Trophoblast cell (in vitro differentiated cells and primary cell): ENCODE results near the gene RBP3.

Experiments used
- DNase-seq, 2 donors: peaks; one replicate each; pipeline ENCODE4 v3.0.0-alpha.2; 2016
- H2AFZ ChIP-seq: 2 replicates; pipeline ENCODE4 v1.6.1; 2013; ENCODE audit warnings: low read length, moderate library complexity, mild to moderate bottlenecking; ENCODE audit not compliant: insufficient read depth, poor library complexity
- H2AK5ac ChIP-seq: 2 replicates; pipeline ENCODE4 v1.6.1; 2013; ENCODE audit warnings: mild to moderate bottlenecking, low read length
- H2BK120ac ChIP-seq: 2 replicates; pipeline ENCODE4 v1.6.1; 2013; ENCODE audit warnings: low read length, mild to moderate bottlenecking, moderate library complexity; ENCODE audit not compliant: insufficient read depth, poor library complexity
- H2BK12ac ChIP-seq: 2 replicates; pipeline ENCODE4 v1.6.1; 2013; ENCODE audit warnings: mild to moderate bottlenecking, low read length, moderate library complexity
- H2BK5ac ChIP-seq: 2 replicates; pipeline ENCODE4 v1.6.1; 2013; ENCODE audit warnings: low read length, low read depth, moderate library complexity, mild to moderate bottlenecking; ENCODE audit not compliant: poor library complexity
- H3K14ac ChIP-seq: 2 replicates; pipeline ENCODE4 v1.6.1; 2013; ENCODE audit warnings: mild to moderate bottlenecking, low read length
- H3K18ac ChIP-seq: 2 replicates; pipeline ENCODE4 v1.6.1; 2013; ENCODE audit warnings: mild to moderate bottlenecking, low read length
- H3K23ac ChIP-seq: 2 replicates; pipeline ENCODE4 v1.6.1; 2013; ENCODE audit warnings: low read length
- H3K27ac ChIP-seq: 2 replicates; pipeline ENCODE4 v1.5.1; 2013; ENCODE audit warnings: low read depth, mild to moderate bottlenecking, inconsistent platforms, low read length, moderate library complexity
- H3K27me3 ChIP-seq: 2 replicates; pipeline ENCODE4 v1.6.1; 2013; ENCODE audit warnings: inconsistent platforms, mild to moderate bottlenecking, low read length, moderate library complexity; ENCODE audit not compliant: insufficient read depth
- H3K36me3 ChIP-seq, 2 experiments: 1 replicate in 1 of 2; 2 replicates in 1 of 2; pipeline ENCODE4 v1.6.1; 2013; ENCODE audit warnings: low read length in 2 of 2, mild to moderate bottlenecking in 2 of 2, moderate library complexity in 1 of 2; ENCODE audit not compliant: insufficient read depth in 2 of 2, control insufficient read depth in 1 of 2
- H3K4ac ChIP-seq: 2 replicates; pipeline ENCODE4 v1.6.1; 2013; ENCODE audit warnings: low read depth, mild to moderate bottlenecking, low read length, moderate library complexity
- H3K4me1 ChIP-seq, 2 experiments: 1 replicate in 1 of 2; 2 replicates in 1 of 2; pipeline ENCODE4 v1.6.1; 2013; ENCODE audit warnings: low read length in 2 of 2, mild to moderate bottlenecking in 2 of 2, moderate library complexity in 1 of 2; ENCODE audit not compliant: insufficient read depth in 2 of 2, control insufficient read depth in 1 of 2
- H3K4me2 ChIP-seq: 2 replicates; pipeline ENCODE4 v1.6.1; 2013; ENCODE audit warnings: inconsistent platforms, mild to moderate bottlenecking, low read length, moderate library complexity
- H3K4me3 ChIP-seq: 2 replicates; pipeline ENCODE4 v1.5.1; 2013; ENCODE audit warnings: mild to moderate bottlenecking, low read depth, low read length, inconsistent platforms
- H3K79me1 ChIP-seq: one replicate; pipeline ENCODE4 v1.6.1; 2013; ENCODE audit warnings: low read length
- H3K79me2 ChIP-seq: 2 replicates; pipeline ENCODE4 v1.6.1; 2013; ENCODE audit warnings: low read length, mild to moderate bottlenecking; ENCODE audit not compliant: control insufficient read depth, insufficient read depth, poor library complexity
- H3K9ac ChIP-seq: 2 replicates; pipeline ENCODE4 v1.6.1; 2013; ENCODE audit warnings: mild to moderate bottlenecking, low read length
- H3K9me3 ChIP-seq: 2 replicates; pipeline ENCODE4 v1.6.1; 2013; ENCODE audit warnings: low read depth, mild to moderate bottlenecking, control low read depth, inconsistent platforms, low read length; ENCODE audit not compliant: insufficient read depth
- H4K12ac ChIP-seq: 2 replicates; pipeline ENCODE4 v1.6.1; 2013; ENCODE audit warnings: low read depth, mild to moderate bottlenecking, low read length, moderate library complexity
- H4K8ac ChIP-seq: 2 replicates; pipeline ENCODE4 v1.6.1; 2013; ENCODE audit warnings: low read depth, mild to moderate bottlenecking, low read length, moderate library complexity
- H4K91ac ChIP-seq: one replicate; pipeline ENCODE4 v1.6.1; 2013; ENCODE audit warnings: low read depth, mild to moderate bottlenecking, low read length, moderate library complexity
- WGBS: extraction: QIAGEN DNeasy Blood & Tissue Kit; methylation state at CpG from one replicate; pipeline ENCODE4 v1.1.7; 2013; ENCODE audit warnings: missing lambda C conversion rate; ENCODE audit not compliant: insufficient read length, insufficient coverage; ENCODE audit errors: extremely low coverage; 5-methylcytosine and 5-hydroxymethylcytosine counted together

RBP3 gene

DNA sequence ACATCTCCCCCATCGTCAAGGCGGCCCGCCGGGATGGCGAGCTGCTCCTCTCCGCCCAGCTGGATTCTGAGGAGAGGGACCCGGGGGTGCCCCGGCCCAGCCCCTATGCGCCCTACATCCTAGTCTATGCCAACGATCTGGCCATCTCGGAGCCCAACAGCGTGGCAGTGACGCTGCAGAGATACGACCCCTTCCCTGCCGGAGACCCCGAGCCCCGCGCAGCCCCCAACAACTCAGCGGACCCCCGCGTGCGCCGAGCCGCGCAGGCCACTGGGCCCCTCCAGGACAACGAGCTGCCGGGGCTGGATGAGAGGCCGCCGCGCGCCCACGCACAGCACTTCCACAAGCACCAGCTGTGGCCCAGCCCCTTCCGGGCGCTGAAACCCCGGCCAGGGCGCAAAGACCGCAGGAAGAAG, 38.1 kb upstream of the RBP3 start:
- Histone ChIP-seq H3K27ac (no peak overlapping the region), H2BK120ac (no peak overlapping the region), H2AK5ac (no peak overlapping the region), H3K18ac (no peak overlapping the region), H3K79me1 (no peaks in the 10 kb centered on the region), H3K9ac (no peak overlapping the region), H3K4ac (no peak overlapping the region), H3K79me2 (no peaks in the 10 kb centered on the region), H2AFZ (no peak overlapping the region), H3K4me1 (no peaks in the 10 kb centered on the region), H2BK12ac (no peak overlapping the region), H4K12ac (no peak overlapping the region), H4K8ac (no peak overlapping the region), H3K9me3 (no peaks in the 10 kb centered on the region), H3K23ac (no peak overlapping the region), H2BK5ac (no peak overlapping the region), H3K14ac (no peak overlapping the region), H3K4me3 (no peak overlapping the region), H4K91ac (no peak overlapping the region), H3K4me2 (no peak overlapping the region), H3K27me3 (no peaks in the 10 kb centered on the region), H3K36me3 (no peaks in the 10 kb centered on the region)
- no peak for DNase-seq
- no CpG with 5 or more reads among the region's 37 CpGs for WGBS

DNA sequence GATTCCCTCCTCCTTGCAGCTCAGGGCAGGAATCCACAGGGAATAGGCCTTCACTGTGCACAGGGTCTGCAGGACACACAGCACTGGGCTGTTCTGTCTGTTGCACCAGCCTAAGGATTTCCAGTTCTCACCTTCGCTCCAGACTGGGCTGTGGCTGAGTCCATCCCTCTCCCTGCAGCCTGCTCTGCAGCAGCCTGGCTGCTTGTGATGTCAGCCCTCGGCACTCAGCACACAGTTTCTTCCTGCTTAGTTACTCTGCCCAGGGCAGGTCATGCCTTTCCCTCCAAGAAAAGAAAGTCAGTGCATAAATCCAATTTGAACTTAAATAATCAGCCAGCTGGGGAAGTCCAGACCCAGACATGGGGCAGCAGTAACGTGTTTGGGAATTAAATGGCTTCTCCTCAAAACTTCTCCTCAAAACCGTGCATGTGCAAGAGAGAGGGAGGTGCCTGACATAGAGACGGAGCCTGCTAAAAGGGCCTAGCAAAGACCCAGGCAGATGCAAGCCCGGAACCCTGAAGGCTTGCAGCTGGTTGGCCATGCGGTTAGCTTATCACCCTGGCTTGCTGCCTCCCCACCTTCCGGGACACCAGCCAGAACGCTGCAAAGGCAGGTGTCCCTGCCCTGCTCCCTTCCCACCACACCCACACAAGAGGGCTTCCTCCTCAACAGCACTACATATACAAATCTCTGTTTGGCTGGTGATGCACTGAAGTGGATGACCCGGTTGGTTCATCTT, 36.8 kb upstream of the RBP3 start:
- Histone ChIP-seq H3K18ac (no peak overlapping the region), H4K12ac (no peak overlapping the region), H3K36me3 (no peaks in the 10 kb centered on the region), H3K14ac (no peak overlapping the region), H2AFZ (no peak overlapping the region), H3K4me2 (no peak overlapping the region), H2BK12ac (no peak overlapping the region), H2BK120ac (no peak overlapping the region), H3K9ac (no peak overlapping the region), H3K4ac (no peak overlapping the region), H3K4me3 (peak overlapping the region; percentile 17), H3K9me3 (no peaks in the 10 kb centered on the region), H2BK5ac (no peak overlapping the region), H3K27me3 (no peaks in the 10 kb centered on the region), H3K23ac (no peak overlapping the region), H3K79me2 (no peaks in the 10 kb centered on the region), H3K4me1 (no peaks in the 10 kb centered on the region), H4K8ac (no peak overlapping the region), H3K27ac (no peak overlapping the region), H2AK5ac (no peak overlapping the region), H3K79me1 (no peaks in the 10 kb centered on the region), H4K91ac (no peak overlapping the region)
- no peak for DNase-seq
- no CpG with 5 or more reads among the region's 10 CpGs for WGBS

DNA sequence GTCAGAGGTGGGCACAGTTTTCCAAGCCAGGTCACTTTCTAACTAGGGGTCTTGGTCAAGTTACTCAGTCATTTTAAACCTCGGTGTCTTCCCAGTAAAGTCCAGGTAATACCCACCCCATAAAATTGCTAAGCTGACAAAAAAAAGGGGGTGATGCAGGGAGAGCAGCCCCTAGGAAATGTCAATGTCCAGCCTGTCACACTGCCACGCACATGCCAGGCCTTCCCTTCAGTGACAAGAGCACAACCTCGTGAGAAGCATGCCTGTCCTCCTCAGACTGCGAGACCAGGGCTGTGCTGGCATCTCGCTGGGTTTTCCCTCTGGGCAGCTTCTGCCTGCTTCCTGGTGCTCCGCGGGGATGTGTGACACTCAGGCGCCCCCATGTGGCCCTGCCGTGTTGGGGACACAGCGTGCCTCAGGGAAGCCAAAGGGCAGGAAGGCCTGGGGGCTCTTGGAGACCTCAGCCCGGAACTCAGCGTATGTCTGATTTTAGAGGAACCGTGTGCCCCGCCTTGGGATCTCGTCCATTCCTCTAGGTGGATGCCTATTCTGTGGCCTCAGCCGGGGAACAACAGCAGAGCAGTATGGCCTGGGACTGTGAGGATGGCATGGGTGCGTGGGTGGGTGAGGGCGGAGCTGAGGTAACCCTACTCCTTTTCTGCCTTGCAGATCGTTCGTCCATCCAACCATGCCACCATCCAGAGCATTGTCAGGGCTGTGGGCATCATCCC, 36.1 kb upstream of the RBP3 start:
- Histone ChIP-seq H3K27ac (no peak overlapping the region), H4K12ac (no peak overlapping the region), H3K36me3 (no peaks in the 10 kb centered on the region), H2BK12ac (no peak overlapping the region), H2BK5ac (no peak overlapping the region), H3K14ac (no peak overlapping the region), H3K79me1 (no peaks in the 10 kb centered on the region), H3K27me3 (no peaks in the 10 kb centered on the region), H3K18ac (no peak overlapping the region), H2BK120ac (no peak overlapping the region), H4K8ac (no peak overlapping the region), H2AFZ (no peak overlapping the region), H4K91ac (no peak overlapping the region), H3K9me3 (no peaks in the 10 kb centered on the region), H3K23ac (no peak overlapping the region), H3K9ac (no peak overlapping the region), H3K4ac (no peak overlapping the region), H3K4me1 (no peaks in the 10 kb centered on the region), H3K4me2 (no peak overlapping the region), H2AK5ac (no peak overlapping the region), H3K4me3 (no peak overlapping the region), H3K79me2 (no peaks in the 10 kb centered on the region)
- no CpG with 5 or more reads among the region's 20 CpGs for WGBS
- DNase-seq: peak; percentile 86 to 89

DNA sequence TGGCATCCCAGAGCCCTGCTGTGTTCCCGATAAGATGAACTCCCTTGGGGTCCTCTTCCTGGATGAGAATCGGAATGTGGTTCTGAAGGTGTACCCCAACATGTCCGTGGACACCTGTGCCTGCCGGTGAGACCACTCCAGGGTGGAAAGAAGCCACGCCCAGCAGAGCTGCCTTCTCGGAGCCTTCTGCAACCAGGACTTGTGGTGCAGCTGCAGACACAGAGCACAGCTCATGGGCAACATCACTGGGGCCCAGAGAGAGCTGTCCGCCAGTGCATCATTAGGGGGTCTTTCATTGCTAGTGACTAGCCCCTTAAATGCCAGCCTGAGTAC, 35.5 kb upstream of the RBP3 start:
- Histone ChIP-seq H3K4me1 (no peaks in the 10 kb centered on the region), H3K36me3 (no peaks in the 10 kb centered on the region), H2AFZ (no peak overlapping the region), H2BK5ac (no peak overlapping the region), H3K18ac (no peak overlapping the region), H3K9me3 (no peaks in the 10 kb centered on the region), H4K8ac (no peak overlapping the region), H3K4me3 (no peak overlapping the region), H4K91ac (no peak overlapping the region), H3K14ac (no peak overlapping the region), H3K79me2 (no peaks in the 10 kb centered on the region), H3K23ac (no peak overlapping the region), H3K9ac (no peak overlapping the region), H2AK5ac (no peak overlapping the region), H2BK12ac (no peak overlapping the region), H4K12ac (no peak overlapping the region), H3K4ac (no peak overlapping the region), H2BK120ac (no peak overlapping the region), H3K4me2 (no peak overlapping the region), H3K27me3 (no peaks in the 10 kb centered on the region), H3K79me1 (no peaks in the 10 kb centered on the region), H3K27ac (no peak overlapping the region)
- WGBS: no CpG with 5 or more reads among the region's 7 CpGs
- DNase-seq: no peak
